M059J (cell line): Measurements from ENCODE around the gene GOLGA6L25. TPM values are rescaled to one million over a fixed set of nuclear protein-coding genes. Genes with fewer than 3 reads are reported as not detected.
"Not testable (repeated sequence)": the region's sequence is repeated elsewhere in the genome, so short reads cannot be mapped to it uniquely, and the experiment has no call there.

Source experiments
- DNase-seq: peaks from one replicate; pipeline ENCODE4 v3.0.0-alpha.2; 2012; ENCODE audit warnings: low read depth
- total RNA-seq: library from RNA; depleted of rRNA; stranded (reverse); fragments of >200 nt; shearing (Covaris generic); gene quantifications from 2 replicates; pipeline ENCODE4 v1.2.3, GENCODE V29; 2014; rRNA removed

Gene GOLGA6L25
- not detected in 2 replicates for total RNA-seq

GRCh38 chr15:28553268-28553667 lies at the start of gene GOLGA6L25:
Gene GOLGA6L25, plus strand, starts transcription at chr15:28553568. Its CDS starts 61 bp downstream, at chr15:28553629.
- not testable (repeated sequence) for DNase-seq

GRCh38 chr15:28508217-28508889 lies 45.0 kb upstream of the GOLGA6L25 start:
- not testable (repeated sequence) for DNase-seq

- not testable (repeated sequence) for DNase-seq
Measured at GRCh38 chr15:28514128-28514527, 39.2 kb upstream of the GOLGA6L25 start.

- DNase-seq, result not testable (repeated sequence)
Measured at GRCh38 chr15:28515208-28515607, 38.2 kb upstream of the GOLGA6L25 start.

GRCh38 chr15:28532954-28533353 lies 20.4 kb upstream of the GOLGA6L25 start, which contains the start of gene GOLGA8G:
Gene GOLGA8G, minus strand, starts transcription at chr15:28532971. Its CDS starts 62 bp downstream, at chr15:28532909.
- not testable (repeated sequence) for DNase-seq

- DNase-seq, result not testable (repeated sequence)
Measured at GRCh38 chr15:28573351-28573750, 20.0 kb downstream of the GOLGA6L25 start.

- DNase-seq, result not testable (repeated sequence)
Measured at GRCh38 chr15:28588977-28589606, 35.7 kb downstream of the GOLGA6L25 start.

- DNase-seq, result not testable (repeated sequence)
Measured at GRCh38 chr15:28589769-28590168, 36.4 kb downstream of the GOLGA6L25 start.

- not testable (repeated sequence) for DNase-seq
Measured at GRCh38 chr15:28592395-28592794, 39.0 kb downstream of the GOLGA6L25 start.

- not testable (repeated sequence) for DNase-seq
Measured at GRCh38 chr15:28593424-28594129, 40.2 kb downstream of the GOLGA6L25 start.

GRCh38 chr15:28597471-28597870 lies 44.1 kb downstream of the GOLGA6L25 start:
- DNase-seq, result not testable (repeated sequence)

GRCh38 chr15:28598209-28598608 lies 44.8 kb downstream of the GOLGA6L25 start:
- not testable (repeated sequence) for DNase-seq

- DNase-seq, result not testable (repeated sequence)
Measured at GRCh38 chr15:28602152-28602551, 48.8 kb downstream of the GOLGA6L25 start.

Other genes starting within 250 kb of the GOLGA6L25 start
- gene HERC2, start 231.4 kb upstream of the GOLGA6L25 start, total RNA-seq, result 9.9 and 21.0 TPM in 2 replicates
- gene GOLGA6L24, start 195.5 kb upstream of the GOLGA6L25 start, total RNA-seq, result not detected in 2 replicates
- gene GOLGA8F, start 174.9 kb upstream of the GOLGA6L25 start, total RNA-seq, result 0.02 and 0.12 TPM in 2 replicates
- 0.07 and 0.12 TPM in 2 replicates for gene GOLGA8G, start 20.6 kb upstream of the GOLGA6L25 start, total RNA-seq
- not detected in 2 replicates for gene GOLGA8M, start 158.9 kb downstream of the GOLGA6L25 start, total RNA-seq